DND-41 (cell line): ENCODE measurements around the gene ARVCF.

Experiments
- CTCF ChIP-seq: IDR thresholded peaks from 2 replicates; pipeline ENCODE4 v1.5.1; 2012; ENCODE audit warnings: borderline replicate concordance, low read length, moderate library complexity, mild to moderate bottlenecking; ENCODE audit not compliant: poor library complexity, severe bottlenecking; ENCODE audit errors: extremely low read depth
- EZH2 ChIP-seq: IDR thresholded peaks from 3 replicates; pipeline ENCODE4 v1.6.1; 2012; ENCODE audit warnings: borderline replicate concordance, low read depth, mild to moderate bottlenecking, moderate library complexity, low read length, inconsistent platforms; ENCODE audit not compliant: severe bottlenecking

- TF ChIP-seq CTCF (no peak), EZH2 (no peak)
Measured at GRCh38 chr22:20064545-20065262, 48.1 kb upstream of the ARVCF start.
